Naive thymus-derived CD4-positive, alpha-beta T cell (primary cell): ENCODE measurements around the gene GPN1. TPM values are rescaled to one million over a fixed set of nuclear protein-coding genes. Genes with fewer than 3 reads are reported as not detected.
A peak's percentile ranks its signal among the peaks of the same experiment; 100 is the strongest.

Source experiments
- ATAC-seq: fragments of 150-1000 bp; cut with Tn5 transposase; 2 replicates; pipeline ENCODE4 v1.10.0; 2021; ENCODE audit warnings: mild to moderate bottlenecking, moderate library complexity
- CTCF ChIA-PET: fragments of 350-600 bp; sonication (Branson Sonifier 250); formaldehyde crosslinking; loops from one replicate; lab custom pipeline; 2021; ENCODE audit warnings: antibody characterized with exemption; lab: Charles Lee
- POLR2A ChIA-PET: fragments of 350-600 bp; sonication (Branson Sonifier 250); formaldehyde crosslinking; loops from one replicate; lab custom pipeline; 2021; ENCODE audit warnings: antibody characterized with exemption, inconsistent platforms; lab: Charles Lee
- DNase-seq, 9 donors: peaks; one replicate each; pipeline versions ENCODE4 v3.0.0 to v3.0.0-alpha.2; 2020 to 2022; ENCODE audit warnings: mixed read lengths in 1 of 9
- H3K27ac ChIP-seq: one replicate; pipeline ENCODE4 v1.7.0; 2013; ENCODE audit warnings: mild to moderate bottlenecking, low read depth, low read length, moderate library complexity
- H3K27me3 ChIP-seq, 2 donors: one replicate each; pipeline ENCODE4 v1.7.0; 2013; ENCODE audit warnings: low read length in 2 of 2, mild to moderate bottlenecking in 2 of 2, moderate library complexity in 2 of 2; ENCODE audit not compliant: control insufficient read depth in 2 of 2, insufficient read depth in 2 of 2
- H3K36me3 ChIP-seq, 3 experiments: 1 replicate in 2 of 3; 2 replicates in 1 of 3; pipeline ENCODE4 v1.7.0; 2013; ENCODE audit warnings: low read length in 3 of 3, mild to moderate bottlenecking in 3 of 3, moderate library complexity in 1 of 3; ENCODE audit not compliant: insufficient read depth in 3 of 3, control insufficient read depth in 2 of 3
- H3K4me1 ChIP-seq, 2 donors: one replicate each; pipeline ENCODE4 v1.7.0; 2013; ENCODE audit warnings: low read length in 2 of 2, mild to moderate bottlenecking in 2 of 2, moderate library complexity in 1 of 2; ENCODE audit not compliant: control insufficient read depth in 2 of 2, insufficient read depth in 2 of 2
- H3K4me3 ChIP-seq: 2 replicates; pipeline ENCODE4 v1.7.0; 2013; ENCODE audit warnings: mild to moderate bottlenecking, low read length
- H3K9me3 ChIP-seq, 3 experiments: 1 replicate in 2 of 3; 2 replicates in 1 of 3; pipeline ENCODE4 v1.7.0; 2013; ENCODE audit warnings: low read length in 3 of 3; ENCODE audit not compliant: control insufficient read depth in 2 of 3
- H3K27ac Mint-ChIP-seq, 9 donors: one replicate each; pipeline ENCODE4 v1.8.0; 2020 to 2022; ENCODE audit warnings: mixed read lengths in 9 of 9, mild to moderate bottlenecking in 8 of 9, moderate library complexity in 5 of 9, inconsistent platforms in 2 of 9
- H3K27me3 Mint-ChIP-seq, 5 donors: one replicate each; pipeline ENCODE4 v1.8.0; 2021 to 2022; ENCODE audit warnings: mixed read lengths in 5 of 5, mild to moderate bottlenecking in 1 of 5
- H3K36me3 Mint-ChIP-seq, 5 donors: one replicate each; pipeline ENCODE4 v1.8.0; 2020 to 2022; ENCODE audit warnings: mixed read lengths in 5 of 5, mild to moderate bottlenecking in 3 of 5, inconsistent platforms in 1 of 5
- H3K4me1 Mint-ChIP-seq, 7 donors: one replicate each; pipeline ENCODE4 v1.8.0; 2020 to 2022; ENCODE audit warnings: mixed read lengths in 7 of 7, mild to moderate bottlenecking in 3 of 7, inconsistent platforms in 1 of 7
- H3K4me3 Mint-ChIP-seq, 10 donors: one replicate each; pipeline ENCODE4 v1.8.0; 2020 to 2022; ENCODE audit warnings: mild to moderate bottlenecking in 10 of 10, mixed read lengths in 10 of 10, moderate library complexity in 6 of 10, inconsistent platforms in 2 of 10
- H3K9me3 Mint-ChIP-seq, 11 donors: one replicate each; pipeline ENCODE4 v1.8.0; 2020 to 2022; ENCODE audit warnings: mixed read lengths in 11 of 11, mild to moderate bottlenecking in 4 of 11, inconsistent platforms in 1 of 11, moderate library complexity in 1 of 11
- intact Hi-C, 2 donors: fragments of 100-400 bp; cut with micrococcal nuclease; formaldehyde crosslinking; loops; one replicate each; pipeline ENCODE4 v1.15.1; 2023
- polyA plus RNA-seq, 2 donors: library from polyadenylated mRNA; unstranded; fragments of 300-500 nt; fragmentation: Illumina TruSeq; gene quantifications; one replicate each; pipeline ENCODE4 v1.2.3, GENCODE V29; 2021
- total RNA-seq, 6 experiments: library from RNA in 5 of 6; stranded (reverse) in 5 of 6; gene quantifications; 1 replicate in 5 of 6; 2 replicates in 1 of 6; pipeline ENCODE4 v1.2.3 and lab custom pipeline; 2021 to 2026

Gene GPN1
- total and polyA plus RNA-seq, 7 experiments from 2014 or later: 27.8 to 73.6 (median 32.4) TPM

DNA sequence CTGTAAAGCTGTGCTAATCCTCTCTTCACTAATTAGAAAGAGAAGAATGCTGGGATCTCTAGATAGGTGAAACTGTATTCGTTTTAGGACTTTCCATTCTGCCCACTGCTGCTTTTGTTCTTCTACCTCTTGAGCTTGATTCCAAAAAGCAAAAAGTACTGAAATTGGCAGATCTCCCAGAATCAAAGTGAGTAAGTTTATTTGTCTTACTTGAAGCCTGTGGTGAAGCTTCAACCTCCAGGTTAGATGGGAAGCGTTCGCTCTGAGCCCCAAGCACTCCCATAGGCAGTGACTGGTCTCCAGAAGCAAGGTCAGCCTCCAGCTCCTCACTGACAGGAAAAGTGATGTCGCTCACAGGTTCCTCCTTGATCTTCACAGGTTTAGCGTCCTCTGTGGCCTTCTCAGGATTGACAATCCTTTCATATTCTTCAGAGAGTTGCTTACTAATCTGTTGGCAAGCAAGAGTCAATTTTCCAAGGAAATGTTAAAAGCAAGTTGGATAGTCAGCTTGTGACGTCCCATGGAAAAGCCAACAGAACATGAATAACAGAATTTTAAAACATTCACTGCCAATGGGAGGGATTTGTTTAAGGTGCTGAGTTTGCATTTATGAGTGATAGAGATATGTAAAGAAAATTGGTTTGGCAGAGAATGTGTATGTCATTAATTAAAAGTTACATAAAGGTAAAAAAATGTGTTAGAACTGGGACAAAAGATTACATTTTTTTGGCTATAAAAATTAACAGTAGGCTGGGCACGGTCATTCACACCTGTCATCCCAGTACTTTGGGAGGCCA lies 26.5 kb downstream of the GPN1 start:
- Mint-ChIP-seq H3K27ac (no peak overlapping the region), H3K4me1 (peaks cover 1 to 19% (median 17%) of the 10 kb centered on the region in 7 donors), H3K27me3 (no peaks in the 10 kb centered on the region), H3K4me3 (no peak overlapping the region), H3K36me3 (peaks cover 21 to 53% (median 32%) of the 10 kb centered on the region in 5 donors), H3K9me3 (no peaks in the 10 kb centered on the region)
- ChIA-PET CTCF (interaction anchor here (1.3 kb wide), 1 partner anchor 28 kb away, joined by 4 read pairs; no protein-coding TSS in a partner anchor), POLR2A (interaction anchor here (0.9 kb wide), 1 partner anchor 8 kb away, joined by 3 read pairs; the partner anchor contains the start of genes SLC4A1AP and SUPT7L)
- no peak for DNase-seq
- no peaks in the 10 kb centered on the region for H3K4me1 ChIP-seq
- no peak for ATAC-seq
- H3K9me3 ChIP-seq: no peaks in the 10 kb centered on the region
- peaks cover 9 to 80% (median 25%) of the 10 kb centered on the region in 3 experiments for H3K36me3 ChIP-seq
- no peak overlapping the region for H3K4me3 ChIP-seq
- intact Hi-C loops: no loop called here
- H3K27me3 ChIP-seq: no peaks in the 10 kb centered on the region
- H3K27ac ChIP-seq: no peak overlapping the region

GRCh38 chr2:27661371-27661770 lies 32.5 kb downstream of the GPN1 start:
- Mint-ChIP-seq H3K9me3 (peaks cover 0 to 3% (median 0%) of the 10 kb centered on the region in 11 donors), H3K27ac (peak overlapping the region in 4 of 9 donors; percentile 35 to 99 (median 68)), H3K4me1 (peaks cover 35 to 68% (median 55%) of the 10 kb centered on the region in 7 donors), H3K27me3 (no peaks in the 10 kb centered on the region), H3K36me3 (peaks cover 13 to 33% (median 26%) of the 10 kb centered on the region in 5 donors), H3K4me3 (peak overlapping the region; percentile 47 to 100 (median 98))
- ChIA-PET CTCF (interaction anchor here (0.6 kb wide), 1 partner anchor 22 kb away, joined by 3 read pairs; no protein-coding TSS in a partner anchor), POLR2A (no interaction called here)
- H3K4me3 ChIP-seq: no peak overlapping the region
- H3K36me3 ChIP-seq: peaks cover 3 to 46% (median 9%) of the 10 kb centered on the region in 3 experiments
- peaks cover 18 to 20% of the 10 kb centered on the region in 2 donors for H3K4me1 ChIP-seq
- no peak overlapping the region for H3K27ac ChIP-seq
- intact Hi-C loops: loop anchor here in 1 of 2 donors (5.0 kb wide), 1 partner anchor 234 kb away; the partner anchor contains the start of gene NRBP1
- no peak for ATAC-seq
- DNase-seq: no peak
- no peaks in the 10 kb centered on the region for H3K27me3 ChIP-seq
- H3K9me3 ChIP-seq: no peaks in the 10 kb centered on the region

DNA sequence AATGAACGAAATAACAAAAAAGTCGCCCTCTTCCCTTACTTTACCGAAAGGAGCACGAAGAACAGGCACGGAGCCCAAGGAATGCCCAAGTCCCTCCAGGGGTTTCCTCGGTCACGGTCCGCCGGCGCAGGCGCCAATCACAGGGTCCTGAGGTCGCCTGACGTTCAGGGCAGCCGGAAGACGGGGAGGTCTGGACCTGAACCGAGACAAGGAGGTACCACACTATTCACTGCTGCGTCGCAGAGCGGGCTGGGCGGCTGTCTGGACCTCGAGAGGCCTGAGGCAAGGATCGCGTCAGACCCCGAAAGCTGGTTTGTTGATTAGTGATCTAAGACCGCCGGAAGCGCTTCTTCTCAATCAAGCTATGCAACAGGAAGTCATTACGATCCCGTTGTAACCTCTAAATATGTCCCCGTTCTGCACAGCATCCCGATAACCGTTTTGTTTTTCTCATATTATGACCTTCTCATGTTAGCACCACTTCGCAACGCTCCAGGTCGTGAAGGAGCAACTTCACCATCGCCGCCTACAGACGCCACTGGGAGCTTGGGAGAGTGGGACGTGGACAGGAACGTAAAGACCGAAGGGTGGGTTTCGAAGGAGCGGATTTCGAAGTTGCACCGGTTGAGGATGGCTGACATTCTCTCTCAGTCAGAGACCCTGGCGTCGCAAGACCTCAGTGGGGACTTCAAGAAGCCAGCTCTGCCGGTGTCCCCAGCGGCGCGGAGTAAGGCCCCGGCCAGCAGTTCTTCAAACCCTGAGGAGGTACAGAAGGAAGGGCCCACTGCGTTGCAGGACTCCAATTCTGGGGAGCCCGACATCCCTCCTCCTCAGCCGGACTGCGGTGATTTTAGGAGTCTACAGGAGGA lies 34.7 kb downstream of the GPN1 start, which contains the start of the genes SLC4A1AP and SUPT7L:
TSS of gene SLC4A1AP (plus strand) at position 605 of the 869 bp plus-strand sequence. CDS start at position 631, 26 bp downstream.
TSS of gene SUPT7L (minus strand) at position 330 of the 869 bp plus-strand sequence. CDS start 1,422 bp downstream, outside the sequence.
- peak; percentile 89 for ATAC-seq
- H3K4me3 Mint-ChIP-seq: peak within 1 kb of the TSS; percentile 94 to 100 (median 100)
- DNase-seq: peak; percentile 74 to 88 (median 82)
- H3K36me3 Mint-ChIP-seq: peaks cover 17 to 35% (median 26%) of the 10 kb centered on the region in 5 donors
- peak within 1 kb of the TSS; percentile 98 to 100 (median 99) for H3K27ac Mint-ChIP-seq
- intact Hi-C loops: loop anchor here (1.0 to 5.0 kb wide), 13 partner anchors 19 to 540 kb away; partner anchors contain the start of genes EIF2B4 (in 2 of the 2), IFT172 (in 2 of the 2), NRBP1 (in 2 of the 2) and SNX17 (in 2 of the 2)
- H3K9me3 ChIP-seq: no peaks in the 10 kb centered on the region
- no peaks in the 10 kb centered on the region for H3K27me3 ChIP-seq
- H3K4me1 ChIP-seq: peaks cover 18 to 20% of the 10 kb centered on the region in 2 donors
- H3K27ac ChIP-seq: peak within 1 kb of the TSS; percentile 95
- peaks cover 0 to 3% (median 0%) of the 10 kb centered on the region in 11 donors for H3K9me3 Mint-ChIP-seq
- peaks cover 0 to 43% (median 4%) of the 10 kb centered on the region in 3 experiments for H3K36me3 ChIP-seq
- CTCF ChIA-PET: interaction anchor here (0.7 to 1.7 kb wide), 4 partner anchors 18 to 346 kb away, joined by 3 to 6 read pairs (median 3); no protein-coding TSS in a partner anchor
- peaks cover 35 to 76% (median 64%) of the 10 kb centered on the region in 7 donors for H3K4me1 Mint-ChIP-seq
- POLR2A ChIA-PET: interaction anchor here (0.6 to 2.3 kb wide), 17 partner anchors 8 to 1345 kb away, joined by 3 to 13 read pairs (median 4); partner anchors contain the start of genes CCDC121, GPN1, MRPL33 and PPM1G
- peak within 1 kb of the TSS; percentile 98 for H3K4me3 ChIP-seq
- no peaks in the 10 kb centered on the region for H3K27me3 Mint-ChIP-seq

GRCh38 chr2:27664154-27664574 lies 35.3 kb downstream of the GPN1 start:
- DNase-seq (no peak), ATAC-seq (peak; percentile 14)
- intact Hi-C loops: loop anchor here in 1 of 2 donors (5.0 kb wide), 1 partner anchor 237 kb away; the partner anchor contains the start of gene NRBP1
- peak overlapping the region; percentile 98 for H3K4me3 ChIP-seq
- peaks cover 18 to 20% of the 10 kb centered on the region in 2 donors for H3K4me1 ChIP-seq
- no peaks in the 10 kb centered on the region for H3K27me3 ChIP-seq
- H3K27ac ChIP-seq: peak overlapping the region; percentile 95
- ChIA-PET POLR2A (interaction anchor here (0.7 to 2.3 kb wide), 13 partner anchors 9 to 431 kb away, joined by 3 to 13 read pairs (median 3); partner anchors contain the start of genes CCDC121, GPN1, PPM1G and ZNF512), CTCF (interaction anchor here (0.7 to 1.7 kb wide), 3 partner anchors 17 to 279 kb away, joined by 3 to 6 read pairs (median 3); no protein-coding TSS in a partner anchor)
- Mint-ChIP-seq H3K27ac (peak overlapping the region; percentile 98 to 100 (median 99)), H3K9me3 (peaks cover 0 to 3% (median 0%) of the 10 kb centered on the region in 11 donors), H3K27me3 (no peaks in the 10 kb centered on the region), H3K4me3 (peak overlapping the region; percentile 94 to 100 (median 100)), H3K4me1 (peaks cover 35 to 70% (median 60%) of the 10 kb centered on the region in 7 donors), H3K36me3 (peaks cover 23 to 39% (median 28%) of the 10 kb centered on the region in 5 donors)
- no peaks in the 10 kb centered on the region for H3K9me3 ChIP-seq
- peaks cover 3 to 47% (median 6%) of the 10 kb centered on the region in 3 experiments for H3K36me3 ChIP-seq

GRCh38 chr2:27664622-27665363 lies 35.9 kb downstream of the GPN1 start:
- no peaks in the 10 kb centered on the region for H3K27me3 ChIP-seq
- H3K9me3 ChIP-seq: no peaks in the 10 kb centered on the region
- Mint-ChIP-seq H3K36me3 (peaks cover 19 to 36% (median 26%) of the 10 kb centered on the region in 5 donors), H3K27ac (peak overlapping the region; percentile 98 to 100 (median 99)), H3K4me1 (peaks cover 30 to 64% (median 54%) of the 10 kb centered on the region in 7 donors), H3K4me3 (peak overlapping the region; percentile 94 to 100 (median 100)), H3K27me3 (no peaks in the 10 kb centered on the region), H3K9me3 (peaks cover 0 to 3% (median 0%) of the 10 kb centered on the region in 11 donors)
- DNase-seq (no peak), ATAC-seq (no peak)
- H3K27ac ChIP-seq: peak overlapping the region; percentile 95
- peak overlapping the region; percentile 98 for H3K4me3 ChIP-seq
- POLR2A ChIA-PET: interaction anchor here (0.7 to 2.3 kb wide), 7 partner anchors 26 to 284 kb away, joined by 3 to 13 read pairs (median 5); partner anchors contain the start of genes CCDC121, GPN1, PPM1G and ZNF512
- CTCF ChIA-PET: interaction anchor here (0.7 to 1.7 kb wide), 3 partner anchors 17 to 48 kb away, joined by 3 to 6 read pairs (median 4); no protein-coding TSS in a partner anchor
- intact Hi-C loops: loop anchor here in 1 of 2 donors (5.0 kb wide), 1 partner anchor 237 kb away; the partner anchor contains the start of gene NRBP1
- H3K36me3 ChIP-seq: peaks cover 6 to 46% (median 7%) of the 10 kb centered on the region in 3 experiments
- H3K4me1 ChIP-seq: peaks cover 18 to 20% of the 10 kb centered on the region in 2 donors
